Neural cell (in vitro differentiated cells): Measurements from ENCODE around the gene UBE2QL1. TPM values are rescaled to one million over a fixed set of nuclear protein-coding genes. Genes with fewer than 3 reads are reported as not detected.

Source experiments
- H2AFZ ChIP-seq: fragments of 200-600, 300-800 bp; sonication (generic), shearing (Covaris generic); 2 replicates; pipeline ENCODE4 v1.6.0; 2014; ENCODE audit warnings: low read depth, mild to moderate bottlenecking, antibody characterized with exemption, low read length, moderate library complexity
- H3F3A ChIP-seq: fragments of 200-600 bp; shearing (Covaris generic); 2 replicates; pipeline ENCODE4 v1.6.1; 2016; ENCODE audit warnings: mild to moderate bottlenecking, moderate library complexity, mixed read lengths, antibody characterized with exemption, low read length; ENCODE audit not compliant: insufficient read depth, poor library complexity, severe bottlenecking
- H3K27ac ChIP-seq: fragments of 200-600, 300-800 bp; sonication (generic), shearing (Covaris generic); 2 replicates; pipeline ENCODE4 v1.5.1; 2014; ENCODE audit warnings: mild to moderate bottlenecking, low read length, moderate library complexity
- H3K27me3 ChIP-seq: fragments of 300-800, 200-600 bp; sonication (generic), shearing (Covaris generic); 2 replicates; pipeline ENCODE4 v1.6.0; 2014; ENCODE audit warnings: mild to moderate bottlenecking, low read depth, low read length, moderate library complexity; ENCODE audit not compliant: insufficient read depth
- H3K36me3 ChIP-seq: fragments of 300-800, 200-600 bp; sonication (generic), shearing (Covaris generic); 2 replicates; pipeline ENCODE4 v1.5.1; 2014; ENCODE audit warnings: mild to moderate bottlenecking, antibody characterized with exemption, low read length, moderate library complexity; ENCODE audit not compliant: insufficient read depth
- H3K4me2 ChIP-seq: fragments of 300-800, 200-600 bp; sonication (generic), shearing (Covaris generic); 2 replicates; pipeline ENCODE4 v1.6.0; 2014; ENCODE audit warnings: mild to moderate bottlenecking, low read length
- H3K4me3 ChIP-seq: fragments of 300-800, 200-600 bp; sonication (generic), shearing (Covaris generic); 2 replicates; pipeline ENCODE4 v1.5.1; 2014; ENCODE audit warnings: mild to moderate bottlenecking, low read length, moderate library complexity
- H3K79me2 ChIP-seq: fragments of 200-600 bp; shearing (Covaris generic); replicated peaks from 2 replicates; pipeline ENCODE4 v1.6.0; 2014; ENCODE audit warnings: mild to moderate bottlenecking, low read length, moderate library complexity; ENCODE audit not compliant: insufficient read depth
- H3K9ac ChIP-seq: fragments of 300-800, 200-600 bp; sonication (generic), shearing (Covaris generic); 2 replicates; pipeline ENCODE4 v1.6.1; 2016; ENCODE audit warnings: mild to moderate bottlenecking, low read length, mixed read lengths
- H3K9me2 ChIP-seq: fragments of 200-600 bp; shearing (Covaris generic); 2 replicates; pipeline ENCODE4 v1.6.1; 2016; ENCODE audit warnings: mild to moderate bottlenecking, low read length, mixed read lengths; ENCODE audit not compliant: insufficient read depth
- H3K9me3 ChIP-seq: fragments of 200-600, 300-800 bp; sonication (generic), shearing (Covaris generic); 2 replicates; pipeline ENCODE4 v1.6.1; 2016; ENCODE audit warnings: mild to moderate bottlenecking, mixed run types, low read length, moderate library complexity, mixed read lengths
- H4K20me1 ChIP-seq: fragments of 200-600 bp; shearing (Covaris generic); 2 replicates; pipeline ENCODE4 v1.6.1; 2016; ENCODE audit warnings: mild to moderate bottlenecking, mixed run types; ENCODE audit not compliant: insufficient read depth
- CTCF ChIP-seq: fragments of 450-650 bp; IDR thresholded peaks from 2 replicates; pipeline ENCODE4 v1.5.1; 2014; ENCODE audit warnings: antibody characterized with exemption, mild to moderate bottlenecking, moderate library complexity; ENCODE audit not compliant: poor library complexity, severe bottlenecking
- EP300 ChIP-seq: fragments of 450-650 bp; conservative IDR thresholded peaks from 2 replicates; pipeline ENCODE4 v1.6.1; 2014; ENCODE audit warnings: antibody characterized with exemption, mild to moderate bottlenecking, moderate library complexity; ENCODE audit not compliant: poor library complexity, severe bottlenecking
- EZH2 ChIP-seq: fragments of 200-600, 300-800 bp; shearing (Covaris generic), sonication (generic); IDR thresholded peaks from 2 replicates; pipeline ENCODE4 v1.6.1; 2014; ENCODE audit warnings: antibody characterized with exemption, low read length, borderline replicate concordance, mild to moderate bottlenecking; ENCODE audit not compliant: insufficient read depth, poor library complexity, severe bottlenecking
- MXI1 ChIP-seq: fragments of 450-650 bp; conservative IDR thresholded peaks from 2 replicates; pipeline ENCODE4 v1.6.1; 2014; ENCODE audit warnings: antibody characterized with exemption, mild to moderate bottlenecking; ENCODE audit not compliant: poor library complexity, severe bottlenecking
- POLR2AphosphoS5 ChIP-seq: IDR thresholded peaks from 2 replicates; pipeline ENCODE4 v1.6.1; 2012
- RAD21 ChIP-seq: fragments of 450-650 bp; conservative IDR thresholded peaks from 2 replicates; pipeline ENCODE4 v1.6.1; 2014; ENCODE audit warnings: antibody characterized with exemption, mild to moderate bottlenecking, moderate library complexity
- SMC3 ChIP-seq: fragments of 450-650 bp; conservative IDR thresholded peaks from 2 replicates; pipeline ENCODE4 v1.6.1; 2014; ENCODE audit warnings: antibody characterized with exemption, mild to moderate bottlenecking, moderate library complexity; ENCODE audit not compliant: poor library complexity
- TAF1 ChIP-seq: IDR thresholded peaks from 2 replicates; pipeline ENCODE4 v1.6.1; 2012; ENCODE audit warnings: low read depth
- polyA plus RNA-seq: library from polyadenylated mRNA; depleted of rRNA; stranded (reverse); fragments of >200 nt; gene quantifications from 2 replicates; pipeline ENCODE4 v1.2.3, GENCODE V29; 2014
- TF ChIP-seq, protein P1 (sequence below): IDR thresholded peaks from 2 replicates; pipeline ENCODE4 v1.6.1; 2012; ENCODE audit warnings: borderline replicate concordance

UBE2QL1 gene
- polyA plus RNA-seq, 1 donor from 2014 or later = 13.8 TPM

- Histone ChIP-seq H3F3A (no peaks in the 10 kb centered on the region), H3K9me2 (no peaks in the 10 kb centered on the region), H3K36me3 (no peaks in the 10 kb centered on the region), H3K79me2 (no peaks in the 10 kb centered on the region), H3K27ac (no peak overlapping the region), H3K27me3 (no peaks in the 10 kb centered on the region), H3K9me3 (no peaks in the 10 kb centered on the region), H3K4me3 (no peak overlapping the region), H3K9ac (no peak overlapping the region), H4K20me1 (no peaks in the 10 kb centered on the region), H3K4me2 (no peak overlapping the region), H2AFZ (no peak overlapping the region)
- no peak for TF ChIP-seq TAF1
- TF ChIP-seq, protein P1, sequence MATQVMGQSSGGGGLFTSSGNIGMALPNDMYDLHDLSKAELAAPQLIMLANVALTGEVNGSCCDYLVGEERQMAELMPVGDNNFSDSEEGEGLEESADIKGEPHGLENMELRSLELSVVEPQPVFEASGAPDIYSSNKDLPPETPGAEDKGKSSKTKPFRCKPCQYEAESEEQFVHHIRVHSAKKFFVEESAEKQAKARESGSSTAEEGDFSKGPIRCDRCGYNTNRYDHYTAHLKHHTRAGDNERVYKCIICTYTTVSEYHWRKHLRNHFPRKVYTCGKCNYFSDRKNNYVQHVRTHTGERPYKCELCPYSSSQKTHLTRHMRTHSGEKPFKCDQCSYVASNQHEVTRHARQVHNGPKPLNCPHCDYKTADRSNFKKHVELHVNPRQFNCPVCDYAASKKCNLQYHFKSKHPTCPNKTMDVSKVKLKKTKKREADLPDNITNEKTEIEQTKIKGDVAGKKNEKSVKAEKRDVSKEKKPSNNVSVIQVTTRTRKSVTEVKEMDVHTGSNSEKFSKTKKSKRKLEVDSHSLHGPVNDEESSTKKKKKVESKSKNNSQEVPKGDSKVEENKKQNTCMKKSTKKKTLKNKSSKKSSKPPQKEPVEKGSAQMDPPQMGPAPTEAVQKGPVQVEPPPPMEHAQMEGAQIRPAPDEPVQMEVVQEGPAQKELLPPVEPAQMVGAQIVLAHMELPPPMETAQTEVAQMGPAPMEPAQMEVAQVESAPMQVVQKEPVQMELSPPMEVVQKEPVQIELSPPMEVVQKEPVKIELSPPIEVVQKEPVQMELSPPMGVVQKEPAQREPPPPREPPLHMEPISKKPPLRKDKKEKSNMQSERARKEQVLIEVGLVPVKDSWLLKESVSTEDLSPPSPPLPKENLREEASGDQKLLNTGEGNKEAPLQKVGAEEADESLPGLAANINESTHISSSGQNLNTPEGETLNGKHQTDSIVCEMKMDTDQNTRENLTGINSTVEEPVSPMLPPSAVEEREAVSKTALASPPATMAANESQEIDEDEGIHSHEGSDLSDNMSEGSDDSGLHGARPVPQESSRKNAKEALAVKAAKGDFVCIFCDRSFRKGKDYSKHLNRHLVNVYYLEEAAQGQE = no peak
- no peak for TF ChIP-seq EZH2
- TF ChIP-seq RAD21 = no peak
These were observed 91.6 kb downstream of the UBE2QL1 start for GRCh38 chr5:6540111-6540827.

DNA sequence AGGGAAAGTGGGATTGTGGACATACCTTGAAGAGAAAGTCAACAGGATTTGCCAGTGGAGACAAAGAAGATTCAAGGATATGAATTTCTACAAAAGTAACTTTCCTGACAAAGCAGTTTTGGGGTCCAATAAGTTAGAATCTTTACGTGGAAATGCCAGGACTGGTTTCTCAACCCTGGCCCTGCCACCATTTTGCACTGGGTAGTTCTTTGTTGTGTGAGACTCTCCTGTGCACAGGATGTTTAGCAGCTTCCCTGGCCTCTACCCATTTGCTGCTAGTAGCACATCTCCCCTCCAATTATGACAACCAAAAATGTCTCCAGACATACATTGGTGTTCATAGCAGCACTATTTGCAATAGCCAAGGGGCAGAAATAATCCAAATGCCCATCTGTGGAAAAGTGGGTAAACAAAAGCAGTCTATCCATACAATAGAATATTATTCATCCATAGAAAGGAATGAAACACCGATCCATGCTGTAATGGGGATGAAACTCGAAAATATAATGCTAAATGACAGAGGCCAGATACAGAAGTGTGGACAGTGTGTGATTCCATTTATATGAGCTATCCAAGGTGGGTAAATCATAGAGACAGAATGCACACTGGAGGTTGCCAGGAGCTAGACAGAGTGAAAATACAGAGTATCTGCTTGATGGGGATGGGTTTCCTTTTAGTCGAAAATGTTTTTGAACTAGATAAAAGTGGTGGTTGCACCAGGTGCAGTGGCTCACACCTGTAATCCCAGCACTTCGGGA is 92.8 kb downstream of the UBE2QL1 start:
- no peaks in the 10 kb centered on the region for H3F3A ChIP-seq
- H3K9ac ChIP-seq = no peak overlapping the region
- no peaks in the 10 kb centered on the region for H3K27me3 ChIP-seq
- H4K20me1 ChIP-seq = no peaks in the 10 kb centered on the region
- H3K9me2 ChIP-seq = no peaks in the 10 kb centered on the region
- H3K27ac ChIP-seq = no peak overlapping the region
- TF ChIP-seq TAF1 (no peak), EZH2 (no peak), SMC3 (no peak), POLR2AphosphoS5 (no peak), EP300 (no peak), CTCF (no peak), MXI1 (no peak), RAD21 (no peak)
- TF ChIP-seq, protein P1 = no peak
- no peaks in the 10 kb centered on the region for H3K9me3 ChIP-seq
- H2AFZ ChIP-seq = no peak overlapping the region
- H3K36me3 ChIP-seq = no peaks in the 10 kb centered on the region
- no peak overlapping the region for H3K4me2 ChIP-seq
- H3K4me3 ChIP-seq = no peak overlapping the region
- H3K79me2 ChIP-seq = no peaks in the 10 kb centered on the region
